NCI-H526 (cell line): ENCODE results near the gene HOTAIR.

Experiments used
- DNase-seq, 2 experiments: peaks; one replicate each; lab custom pipeline; 2025; lab: John Stamatoyannopoulos, UW

HOTAIR gene

GRCh38 chr12:54000116-54001114, 25.7 kb upstream of the HOTAIR start, which contains the start of gene HOXC9:
Gene HOXC9 (plus strand): TSS chr12:54000161. CDS start chr12:54000189, 28 bp downstream.
- DNase-seq = no peak

- DNase-seq = no peak
Measured at GRCh38 chr12:53999559-54000115, 24.9 kb upstream of the HOTAIR start.

- no peak for DNase-seq
Measured at GRCh38 chr12:53998900-53999236, 24.1 kb upstream of the HOTAIR start.

GRCh38 chr12:53998110-53998899, 23.6 kb upstream of the HOTAIR start:
- no peak for DNase-seq

GRCh38 chr12:53997204-53998109, 22.7 kb upstream of the HOTAIR start:
- DNase-seq = no peak

GRCh38 chr12:53996240-53997203, 21.8 kb upstream of the HOTAIR start:
- no peak for DNase-seq

GRCh38 chr12:53995378-53996239, 20.9 kb upstream of the HOTAIR start:
- DNase-seq = no peak

GRCh38 chr12:53995002-53995377, 20.2 kb upstream of the HOTAIR start:
- DNase-seq = no peak

- no peak for DNase-seq
Measured at GRCh38 chr12:53994264-53995001, 19.7 kb upstream of the HOTAIR start.

GRCh38 chr12:53994009-53994263, 19.2 kb upstream of the HOTAIR start:
- no peak for DNase-seq

GRCh38 chr12:53993162-53994008, 18.6 kb upstream of the HOTAIR start:
- DNase-seq = no peak

- DNase-seq = no peak
Measured at GRCh38 chr12:53992377-53992889, 17.7 kb upstream of the HOTAIR start.

GRCh38 chr12:53991077-53991460, 16.3 kb upstream of the HOTAIR start:
- DNase-seq = no peak

GRCh38 chr12:53990311-53991076, 15.7 kb upstream of the HOTAIR start:
- peak in 1 of 2 experiments; percentile 93 for DNase-seq

GRCh38 chr12:53989227-53990113, 14.7 kb upstream of the HOTAIR start:
- no peak for DNase-seq
